Breast epithelium (tissue), 4 donors: ENCODE data around the gene CELF1. TPM values are rescaled to one million over a fixed set of nuclear protein-coding genes. Genes with fewer than 3 reads are reported as not detected.

Experiments
- DNase-seq, 2 donors: peaks; one replicate each; pipeline ENCODE4 v3.0.0-alpha.2; 2019; ENCODE audit warnings: low spot score in 2 of 2
- H3K27ac ChIP-seq, 2 donors: fragments of 200-600 bp; sonication (generic) in 1 of 2; one replicate each; pipeline ENCODE4 v1.5.1; 2016 to 2019; ENCODE audit warnings: mild to moderate bottlenecking in 1 of 2
- H3K27me3 ChIP-seq, 2 donors: fragments of 200-600 bp; sonication (generic) in 1 of 2; one replicate each; pipeline versions ENCODE4 v1.5.1 to v1.6.0; 2017 to 2019; ENCODE audit warnings: control low read depth in 1 of 2, mild to moderate bottlenecking in 1 of 2
- H3K36me3 ChIP-seq: fragments of 200-600 bp; one replicate; pipeline ENCODE4 v1.5.1; 2019
- H3K4me1 ChIP-seq, 2 donors: fragments of 200-600 bp; sonication (generic); one replicate each; pipeline ENCODE4 v1.5.1; 2016 to 2019; ENCODE audit warnings: control low read depth in 1 of 2
- H3K4me3 ChIP-seq, 3 donors: fragments of 200-600 bp; sonication (generic); 1 replicate in 2 of 3; 2 replicates in 1 of 3; pipeline ENCODE4 v1.5.1; 2016 to 2019; ENCODE audit warnings: mild to moderate bottlenecking in 3 of 3, moderate library complexity in 2 of 3
- H3K9me3 ChIP-seq, 2 donors: fragments of 200-600 bp; sonication (generic) in 1 of 2; one replicate each; pipeline ENCODE4 v1.5.1; 2016 to 2019; ENCODE audit warnings: control low read depth in 1 of 2
- CTCF ChIP-seq, 3 donors: fragments of 450-650 bp; IDR thresholded peaks; one replicate each; pipeline ENCODE4 v1.5.1; 2016 to 2017; ENCODE audit warnings: antibody characterized with exemption in 3 of 3, mild to moderate bottlenecking in 3 of 3, moderate library complexity in 3 of 3
- POLR2A ChIP-seq: fragments of 450-650 bp; IDR thresholded peaks from one replicate; pipeline ENCODE4 v1.6.1; 2016; ENCODE audit warnings: antibody characterized with exemption, mild to moderate bottlenecking, moderate library complexity
- POLR2AphosphoS5 ChIP-seq, 3 donors: sonication (generic); formaldehyde crosslinking; IDR thresholded peaks; one replicate each; pipeline ENCODE4 v1.6.1; 2017; ENCODE audit warnings: antibody characterized with exemption in 3 of 3
- intact Hi-C: fragments of 100-400 bp; cut with DNase I; formaldehyde crosslinking; loops from one replicate; pipeline ENCODE4 v1.15.1; 2023; ENCODE audit warnings: low total_unique reads
- total RNA-seq, 3 donors: library from RNA; depleted of rRNA; stranded (reverse); fragments of >200 nt; gene quantifications; one replicate each; pipeline ENCODE4 v1.1.0, GENCODE V29; 2016

The CELF1 gene
- total RNA-seq, 3 donors from 2014 or later = 94.1 to 117 (median 114) TPM

- TF ChIP-seq POLR2A (peak; percentile 74), POLR2AphosphoS5 (IDR thresholded peaks at IDR 0.05) (peak; percentile 57 to 92 (median 78)), CTCF (IDR thresholded peaks at IDR 0.05) (no peak)
- peaks cover 4 to 9% of the 10 kb centered on the region in 2 donors for H3K4me1 ChIP-seq
- H3K36me3 ChIP-seq = no peaks in the 10 kb centered on the region
- peak; percentile 98 to 99 for DNase-seq
- H3K27ac ChIP-seq = peak within 1 kb of the TSS; percentile 94 to 96
- intact Hi-C loops = no loop called here
- peak within 1 kb of the TSS; percentile 84 to 95 (median 91) for H3K4me3 ChIP-seq
- no peaks in the 10 kb centered on the region for H3K27me3 ChIP-seq
- H3K9me3 ChIP-seq = no peaks in the 10 kb centered on the region
Measured at GRCh38 chr11:47426062-47426956, 126.6 kb downstream of the CELF1 start, which contains the start of gene PSMC3. TSS of gene PSMC3 (minus strand) at chr11:47426439. CDS start at chr11:47426279, 160 bp downstream.

- Histone ChIP-seq H3K4me3 (peak overlapping the region; percentile 84 to 95 (median 91)), H3K36me3 (no peaks in the 10 kb centered on the region), H3K4me1 (peaks cover 4 to 9% of the 10 kb centered on the region in 2 donors), H3K27me3 (no peaks in the 10 kb centered on the region), H3K9me3 (no peaks in the 10 kb centered on the region), H3K27ac (peak overlapping the region; percentile 94 to 96)
- no peak for DNase-seq
- TF ChIP-seq POLR2AphosphoS5 (IDR thresholded peaks at IDR 0.05) (no peak), POLR2A (no peak), CTCF (IDR thresholded peaks at IDR 0.05) (no peak)
- intact Hi-C loops = no loop called here
Measured at GRCh38 chr11:47425611-47426010, 127.3 kb downstream of the CELF1 start.

GRCh38 chr11:47418454-47419259, 134.3 kb downstream of the CELF1 start:
- TF ChIP-seq POLR2AphosphoS5 (IDR thresholded peaks at IDR 0.05) (no peak), POLR2A (no peak), CTCF (IDR thresholded peaks at IDR 0.05) (no peak)
- Histone ChIP-seq H3K4me1 (peaks cover 4 to 11% of the 10 kb centered on the region in 2 donors), H3K4me3 (no peak overlapping the region), H3K36me3 (peaks cover 10% of the 10 kb centered on the region), H3K27ac (peak overlapping the region in 1 of 2 donors; percentile 10), H3K27me3 (no peaks in the 10 kb centered on the region), H3K9me3 (no peaks in the 10 kb centered on the region)
- intact Hi-C loops = no loop called here
- no peak for DNase-seq

GRCh38 chr11:47417712-47418111, 135.2 kb downstream of the CELF1 start:
- H3K27ac ChIP-seq = peak overlapping the region in 1 of 2 donors; percentile 10
- no peak for TF ChIP-seq CTCF (IDR thresholded peaks at IDR 0.05)
- no peak overlapping the region for H3K4me3 ChIP-seq
- H3K9me3 ChIP-seq = no peaks in the 10 kb centered on the region
- intact Hi-C loops = no loop called here
- H3K36me3 ChIP-seq = peaks cover 10% of the 10 kb centered on the region
- H3K4me1 ChIP-seq = peaks cover 4 to 11% of the 10 kb centered on the region in 2 donors
- no peaks in the 10 kb centered on the region for H3K27me3 ChIP-seq
- DNase-seq = no peak
